HG02571 (cell line): Measurements from ENCODE around the gene SLC8A2.

Source experiments
- ATAC-seq: cut with Tn5 transposase; IDR thresholded peaks from one replicate; pipeline ENCODE4 v1.9.1; 2021; ENCODE audit warnings: mild to moderate bottlenecking, moderate library complexity; ENCODE audit not compliant: unreplicated experiment

Gene SLC8A2

GRCh38 chr19:47461876-47462275 is 9.8 kb downstream of the SLC8A2 start:
- no peak for ATAC-seq

GRCh38 chr19:47459477-47459876 is 12.2 kb downstream of the SLC8A2 start:
- ATAC-seq: no peak

GRCh38 chr19:47458672-47459071 is 13.0 kb downstream of the SLC8A2 start:
- no peak for ATAC-seq

- no peak for ATAC-seq
These were observed 14.8 kb downstream of the SLC8A2 start for GRCh38 chr19:47456721-47457474.

- no peak for ATAC-seq
These were observed 21.2 kb downstream of the SLC8A2 start for GRCh38 chr19:47450478-47450877.

GRCh38 chr19:47448360-47448727 is 23.3 kb downstream of the SLC8A2 start:
- no peak for ATAC-seq

- ATAC-seq: no peak
These were observed 24.0 kb downstream of the SLC8A2 start for GRCh38 chr19:47447470-47448359.

- ATAC-seq: no peak
These were observed 24.9 kb downstream of the SLC8A2 start for GRCh38 chr19:47446534-47447469.

- no peak for ATAC-seq
These were observed 25.7 kb downstream of the SLC8A2 start for GRCh38 chr19:47445937-47446402.

- no peak for ATAC-seq
These were observed 26.2 kb downstream of the SLC8A2 start for GRCh38 chr19:47445527-47445926.

- no peak for ATAC-seq
These were observed 27.3 kb downstream of the SLC8A2 start for GRCh38 chr19:47444388-47444821.

- no peak for ATAC-seq
These were observed 28.4 kb downstream of the SLC8A2 start for GRCh38 chr19:47443331-47443730.

- ATAC-seq: no peak
These were observed 32.9 kb downstream of the SLC8A2 start for GRCh38 chr19:47438793-47439220.

GRCh38 chr19:47437500-47437899 is 34.2 kb downstream of the SLC8A2 start:
- ATAC-seq: no peak

GRCh38 chr19:47436712-47437401 is 34.8 kb downstream of the SLC8A2 start:
- no peak for ATAC-seq

GRCh38 chr19:47435883-47436417 is 35.7 kb downstream of the SLC8A2 start:
- no peak for ATAC-seq

- ATAC-seq: no peak
These were observed 36.5 kb downstream of the SLC8A2 start for GRCh38 chr19:47435196-47435595.

- ATAC-seq: no peak
These were observed 37.6 kb downstream of the SLC8A2 start for GRCh38 chr19:47434088-47434487.

GRCh38 chr19:47433121-47433520 is 38.6 kb downstream of the SLC8A2 start:
- no peak for ATAC-seq

GRCh38 chr19:47432499-47432898 is 39.2 kb downstream of the SLC8A2 start:
- no peak for ATAC-seq
